Stimulated activated CD8-positive, alpha-beta memory T cell treated with anti-CD3 and anti-CD28 coated beads, Interleukin-4, amount 100 ng/mL, for 4 hours (primary cell): ENCODE data around the gene SNED1.

ENCODE experiments used
- DNase-seq, 2 donors: peaks; one replicate each; pipeline ENCODE4 v3.0.0-alpha.2; 2020; ENCODE audit warnings: low read depth in 2 of 2, low spot score in 1 of 2

Gene SNED1

DNA sequence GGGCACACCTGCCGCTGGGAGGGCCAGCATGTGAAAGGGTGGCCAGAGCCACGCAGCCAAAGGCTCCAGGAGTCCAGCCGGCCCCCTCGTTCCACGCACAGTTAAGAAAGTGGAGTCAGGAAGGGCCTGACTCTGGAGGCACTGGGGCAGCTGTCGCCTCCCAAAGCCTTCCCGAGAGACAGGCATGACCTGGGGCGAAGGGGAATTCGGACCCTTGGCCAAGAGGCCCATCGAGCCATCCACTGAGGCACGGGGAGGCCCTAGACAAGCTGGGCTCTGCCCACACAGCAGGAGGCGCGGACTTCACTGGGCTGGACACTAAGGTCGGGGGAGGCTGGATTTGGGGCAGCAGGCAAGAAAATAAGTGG lies 38.5 kb upstream of the SNED1 start:
- DNase-seq = no peak

DNA sequence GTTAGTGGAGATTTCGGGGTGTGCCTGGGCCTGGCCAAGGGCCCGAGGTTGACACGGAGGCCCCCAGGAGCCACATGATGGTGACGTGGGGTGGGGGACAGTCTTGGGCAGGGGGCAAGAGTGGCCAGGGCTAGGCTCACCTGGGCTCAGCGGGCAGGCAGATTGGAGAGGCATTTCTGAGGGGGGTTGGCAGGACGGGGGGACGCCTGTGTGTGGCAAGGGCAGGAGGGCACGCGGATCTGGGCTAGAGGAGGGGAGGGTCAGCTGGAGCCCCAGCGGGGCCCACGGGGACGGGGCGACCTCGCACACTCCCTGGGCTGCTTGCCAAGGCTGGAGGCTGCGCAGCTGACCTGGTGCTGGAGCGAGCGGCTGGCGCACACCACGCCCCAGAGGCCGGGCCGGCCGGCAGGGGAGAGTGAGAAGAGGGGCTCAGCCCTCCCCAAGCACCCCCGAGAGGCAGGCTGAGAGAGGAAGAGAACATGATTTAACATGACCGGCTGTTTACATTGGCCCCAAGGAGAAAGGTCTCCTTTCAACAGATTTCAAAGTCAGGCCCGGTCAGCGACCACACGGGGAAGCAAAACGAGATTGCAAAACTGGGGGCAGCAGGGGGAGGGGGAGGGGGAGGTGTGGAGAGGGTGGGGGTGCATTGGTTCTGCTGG lies 38.0 kb upstream of the SNED1 start:
- DNase-seq = no peak

GRCh38 chr2:240960971-240961876 lies 37.2 kb upstream of the SNED1 start:
- DNase-seq = no peak

- no peak for DNase-seq
These were observed 36.5 kb upstream of the SNED1 start for GRCh38 chr2:240961910-240962299.

- no peak for DNase-seq
These were observed 35.9 kb upstream of the SNED1 start for GRCh38 chr2:240962300-240963064.

DNA sequence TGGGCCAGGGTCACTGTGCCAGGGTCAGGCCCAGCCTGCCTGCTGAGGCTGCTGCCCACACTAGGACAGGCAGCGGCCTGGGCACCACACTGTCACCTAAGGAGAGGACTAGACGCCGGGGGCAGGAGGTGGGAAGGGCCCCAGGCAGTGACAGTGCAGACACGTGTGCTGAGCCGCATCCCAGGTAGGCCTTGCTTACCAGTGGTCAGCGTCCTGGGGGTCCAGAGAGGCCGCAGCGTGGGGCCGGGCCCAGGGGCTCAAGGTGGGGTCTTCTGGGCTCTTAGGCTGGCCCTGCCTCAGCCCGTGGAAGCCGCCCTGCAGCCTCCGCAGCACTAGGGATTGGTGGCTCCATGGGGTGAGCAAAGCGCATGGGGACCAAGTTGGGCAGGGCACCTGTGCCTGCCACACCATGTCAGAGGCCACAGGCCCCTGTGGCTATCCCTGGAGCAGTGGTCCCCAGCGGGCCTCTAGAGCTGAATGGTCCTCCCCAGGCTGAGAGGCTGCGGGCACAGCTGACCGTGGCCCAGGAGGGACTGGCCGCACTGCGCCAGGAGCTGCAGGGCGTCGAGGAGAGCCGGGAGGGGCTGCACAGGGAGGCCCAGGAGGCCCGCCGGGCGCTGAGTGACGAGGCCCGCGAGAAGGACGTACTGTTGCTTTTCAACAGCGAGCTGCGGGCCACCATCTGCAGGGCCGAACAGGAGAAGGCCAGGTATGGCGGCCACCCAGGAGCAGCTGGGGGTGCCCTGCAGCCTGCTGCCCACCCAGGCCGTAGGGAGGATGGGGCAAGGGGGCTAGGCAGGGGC lies 35.2 kb upstream of the SNED1 start:
- no peak for DNase-seq

DNA sequence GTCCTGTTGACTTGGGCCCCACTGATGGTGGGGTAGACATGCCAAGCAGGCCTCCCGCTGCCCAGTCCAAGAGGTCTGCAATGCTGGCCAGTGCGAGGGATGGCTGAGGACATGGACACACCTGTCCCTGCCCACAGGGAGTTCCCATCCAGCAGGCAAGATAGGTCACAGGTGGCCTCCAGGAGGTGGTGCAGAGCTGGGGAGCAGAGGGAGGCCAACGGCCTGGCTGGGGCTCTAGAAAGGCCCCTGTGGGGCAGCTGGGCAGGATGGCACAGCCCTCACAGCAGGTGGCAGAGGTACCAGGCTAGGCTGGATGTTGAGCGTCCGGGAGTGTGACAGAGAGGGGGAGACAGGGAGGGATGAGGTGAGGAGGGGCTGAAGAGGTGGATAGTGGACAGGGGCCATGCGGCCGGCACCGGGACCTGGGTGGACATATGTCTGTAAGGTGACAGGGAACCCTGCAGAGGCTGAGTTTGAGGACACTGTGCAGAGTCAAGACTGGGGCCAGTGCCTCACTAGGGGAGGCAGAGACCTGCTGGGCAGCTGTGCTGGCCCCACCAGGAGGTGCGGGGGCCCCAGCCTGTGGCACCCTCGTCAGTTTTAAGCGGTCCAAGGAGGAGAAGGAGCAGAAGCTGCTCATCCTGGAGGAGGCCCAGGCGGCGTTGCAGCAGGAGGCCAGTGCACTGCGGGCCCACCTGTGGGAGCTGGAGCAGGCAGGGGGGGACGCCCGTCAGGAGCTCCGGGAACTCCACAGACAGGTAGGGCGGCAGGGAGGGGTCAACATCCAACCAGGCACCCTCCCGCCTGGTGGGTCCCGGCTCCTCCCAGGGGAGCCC lies 34.3 kb upstream of the SNED1 start:
- no peak for DNase-seq

- DNase-seq = no peak
These were observed 33.6 kb upstream of the SNED1 start for GRCh38 chr2:240964704-240965295.

- DNase-seq = no peak
These were observed 33.0 kb upstream of the SNED1 start for GRCh38 chr2:240965296-240965904.

GRCh38 chr2:240965905-240966456 lies 32.4 kb upstream of the SNED1 start:
- DNase-seq = no peak

DNA sequence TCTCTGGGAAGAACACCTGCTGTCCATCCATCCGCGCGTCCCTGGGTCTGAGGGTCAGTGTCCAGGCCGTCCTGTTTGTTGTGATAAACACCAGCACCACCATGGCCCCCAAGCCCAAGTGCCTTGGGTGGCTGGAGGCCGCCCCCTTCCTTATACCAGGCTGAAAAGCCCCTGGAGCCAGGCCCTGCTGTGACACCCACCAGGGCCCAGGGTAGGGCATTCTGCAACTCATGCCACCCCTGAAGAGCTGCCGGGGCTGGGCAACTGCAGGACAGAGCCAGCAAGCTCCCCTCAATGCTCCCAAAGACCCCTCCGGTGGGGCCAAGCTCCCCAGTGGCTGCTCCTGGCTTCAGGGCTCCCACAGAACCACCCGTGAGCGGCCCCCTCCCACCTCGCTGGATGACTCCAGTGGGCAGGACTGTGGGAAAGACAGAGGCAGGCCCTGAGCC lies 31.9 kb upstream of the SNED1 start:
- no peak for DNase-seq

DNA sequence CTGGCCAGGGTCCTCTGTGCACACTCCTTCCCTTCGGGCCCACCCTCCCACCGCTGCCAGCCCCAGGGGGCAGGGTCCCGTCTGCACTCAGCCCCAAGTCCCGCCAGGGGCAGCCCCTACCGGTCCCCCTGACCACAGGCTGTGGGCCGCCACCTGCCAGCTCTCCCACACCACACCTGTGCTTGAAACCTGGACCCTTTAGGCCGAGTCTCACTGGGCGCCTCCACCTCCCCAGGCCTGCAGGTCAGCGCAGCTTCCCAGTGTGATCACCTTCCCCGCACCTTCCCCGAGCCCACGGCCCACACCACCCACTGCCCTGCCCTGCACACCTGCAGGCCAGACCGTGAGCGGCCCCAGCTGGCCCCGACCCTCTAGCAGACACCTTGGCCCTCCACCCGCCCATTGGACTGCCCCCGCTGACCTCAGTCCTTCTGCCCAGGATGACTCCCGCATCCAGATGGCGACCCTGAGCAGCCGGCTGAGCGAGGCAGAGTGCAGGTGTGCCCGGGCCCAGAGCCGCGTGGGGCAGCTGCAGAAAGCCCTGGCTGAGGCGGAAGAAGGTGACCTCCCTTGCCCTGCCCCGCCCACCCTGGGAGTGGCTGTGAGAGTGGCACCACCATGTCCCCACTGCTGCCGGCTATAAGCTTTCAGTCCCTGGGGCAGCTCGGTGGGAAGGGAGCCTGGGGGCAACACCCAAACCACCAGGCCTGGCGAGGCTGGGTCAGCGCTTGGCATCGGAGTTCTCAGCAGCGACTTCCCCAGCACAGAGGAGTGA lies 31.3 kb upstream of the SNED1 start:
- DNase-seq = no peak

DNA sequence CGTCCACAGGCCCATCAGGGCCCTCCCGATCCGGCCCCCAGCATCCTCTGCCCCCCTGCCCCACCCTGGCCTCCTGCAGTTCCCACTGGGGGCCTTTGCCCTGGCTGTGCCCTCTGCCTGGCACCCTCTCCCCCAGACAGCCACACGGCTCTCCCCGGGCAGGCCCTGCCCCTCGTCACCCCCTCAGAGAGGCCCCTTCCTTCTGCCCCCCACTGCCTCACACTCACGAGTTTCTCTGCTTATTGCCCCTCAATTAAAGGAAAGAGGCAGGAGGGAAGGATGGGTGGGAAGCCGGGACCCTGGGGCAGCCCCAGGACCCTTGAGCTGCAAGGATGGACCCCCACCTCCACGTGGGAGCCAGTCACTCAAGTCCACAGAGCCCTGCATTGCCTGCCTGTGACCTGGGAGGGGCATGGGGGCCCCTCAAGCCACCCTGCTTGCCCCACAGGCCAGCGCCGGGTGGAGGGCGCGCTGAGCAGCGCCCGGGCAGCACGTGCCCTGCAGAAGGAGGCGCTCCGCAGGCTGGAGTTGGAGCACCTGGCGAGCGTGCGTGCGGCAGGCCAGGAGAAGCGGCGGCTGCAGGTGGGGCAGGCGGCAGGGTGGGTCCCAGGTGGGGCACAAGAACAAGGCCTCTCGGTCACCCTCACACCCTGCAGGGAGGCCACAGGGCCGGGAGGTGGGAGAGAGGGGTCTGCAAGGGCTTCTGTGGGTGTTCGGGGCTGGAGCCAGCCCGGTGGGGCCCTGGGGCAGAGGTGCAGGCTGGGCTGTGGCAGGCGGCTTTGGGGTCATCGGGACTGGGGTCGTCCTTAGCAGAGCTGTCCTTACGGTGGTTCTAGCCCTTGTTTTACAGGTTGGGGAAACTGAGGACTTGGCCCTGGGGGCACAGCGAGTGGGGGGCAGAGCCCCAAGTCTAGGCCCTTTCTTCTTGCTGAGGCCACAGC lies 30.5 kb upstream of the SNED1 start:
- no peak for DNase-seq

- no peak for DNase-seq
These were observed 29.4 kb upstream of the SNED1 start for GRCh38 chr2:240968731-240969624.

DNA sequence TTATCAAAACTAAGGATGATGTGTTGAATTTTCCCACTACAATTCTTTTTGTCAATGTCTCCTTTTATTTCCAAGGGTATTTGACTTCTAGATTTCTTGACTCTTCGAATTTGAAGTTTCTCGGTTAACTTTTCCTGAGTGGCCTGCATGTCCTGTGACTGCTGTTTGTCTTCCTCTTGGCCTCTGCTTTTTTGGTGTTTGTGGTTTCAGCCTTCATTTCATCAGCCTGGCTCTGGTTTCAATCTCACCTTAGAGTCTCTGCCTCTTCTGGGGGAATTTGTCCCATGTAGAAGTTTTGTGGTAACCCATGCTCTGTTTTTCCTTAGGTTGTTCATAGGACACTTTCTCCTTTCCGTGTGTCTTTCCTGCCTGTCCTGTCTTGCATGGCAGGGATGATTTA lies 28.3 kb upstream of the SNED1 start:
- DNase-seq = no peak

DNA sequence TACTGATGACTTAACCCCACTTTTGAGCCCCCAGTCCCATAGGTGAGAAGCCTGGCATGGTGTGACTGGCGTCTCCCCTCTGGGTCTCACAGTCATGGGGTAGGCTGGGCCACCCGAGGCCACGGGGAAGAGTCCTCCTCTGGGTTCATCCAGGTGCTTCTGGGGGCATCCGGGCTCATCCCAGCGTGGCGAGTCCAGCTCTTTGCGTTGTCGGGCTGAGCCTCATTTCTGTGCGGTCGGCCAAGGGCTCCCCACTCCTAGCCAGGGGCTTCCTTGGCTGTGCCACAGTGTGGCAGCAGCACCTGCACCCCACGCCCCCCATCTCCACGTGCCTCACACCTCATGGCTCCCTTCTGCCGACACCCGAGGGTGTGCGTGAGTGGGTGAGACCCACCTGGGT lies 27.6 kb upstream of the SNED1 start:
- no peak for DNase-seq
